BLaER1 (cell line): ENCODE data around the gene TEX30.

Experiments
- H3K27ac ChIP-seq: shearing (Covaris generic); formaldehyde crosslinking; 2 replicates; pipeline ENCODE4 v1.8.1; 2022
- H3K27me3 ChIP-seq: shearing (Covaris generic); formaldehyde crosslinking; 2 replicates; pipeline ENCODE4 v1.8.1; 2022
- H3K36me3 ChIP-seq: shearing (Covaris generic); formaldehyde crosslinking; 2 replicates; pipeline ENCODE4 v1.8.1; 2022
- H3K4me1 ChIP-seq: shearing (Covaris generic); formaldehyde crosslinking; 2 replicates; pipeline ENCODE4 v1.8.1; 2022
- H3K4me2 ChIP-seq: shearing (Covaris generic); formaldehyde crosslinking; 2 replicates; pipeline ENCODE4 v1.8.1; 2022
- H3K4me3 ChIP-seq: shearing (Covaris generic); formaldehyde crosslinking; 2 replicates; pipeline ENCODE4 v1.8.1; 2022
- H3K9ac ChIP-seq: shearing (Covaris generic); formaldehyde crosslinking; 2 replicates; pipeline ENCODE4 v1.8.1; 2022
- H3K9me3 ChIP-seq: shearing (Covaris generic); formaldehyde crosslinking; 2 replicates; pipeline ENCODE4 v1.8.1; 2022
- H4K20me1 ChIP-seq: shearing (Covaris generic); formaldehyde crosslinking; 2 replicates; pipeline ENCODE4 v1.8.1; 2022
- Cebpa-rat ChIP-seq: shearing (Covaris generic); IDR thresholded peaks from 2 replicates; pipeline ENCODE4 v1.8.1; 2022

Gene TEX30

GRCh38 chr13:102773441-102774213 lies at the start of gene TEX30:
Gene TEX30 (minus strand): TSS chr13:102773786. CDS start chr13:102770026, 3,760 bp downstream.
- peak within 1 kb of the TSS; percentile 89 for H3K9ac ChIP-seq
- peak within 1 kb of the TSS; percentile 92 for H3K4me2 ChIP-seq
- peaks cover 7% of the 10 kb centered on the region for H3K9me3 ChIP-seq
- H3K27ac ChIP-seq, result peak within 1 kb of the TSS; percentile 88
- H3K27me3 ChIP-seq, result no peaks in the 10 kb centered on the region
- peak within 1 kb of the TSS; percentile 86 for H3K4me3 ChIP-seq
- peaks cover 29% of the 10 kb centered on the region for H3K4me1 ChIP-seq
- no peaks in the 10 kb centered on the region for H4K20me1 ChIP-seq
- H3K36me3 ChIP-seq, result no peaks in the 10 kb centered on the region
- no peak for TF ChIP-seq Cebpa-rat

GRCh38 chr13:102817907-102818306 lies 44.3 kb upstream of the TEX30 start:
- H3K27ac ChIP-seq, result no peak overlapping the region
- TF ChIP-seq Cebpa-rat, result no peak
- no peak overlapping the region for H3K4me2 ChIP-seq
- H3K9me3 ChIP-seq, result no peaks in the 10 kb centered on the region; the same call in 1 of the 2 replicates
- H3K27me3 ChIP-seq, result no peaks in the 10 kb centered on the region
- no peak overlapping the region for H3K9ac ChIP-seq
- H4K20me1 ChIP-seq, result no peaks in the 10 kb centered on the region
- no peak overlapping the region for H3K4me3 ChIP-seq
- 0 out of 2 replicates have a peak, but pooled peaks cover 2% of the 10 kb centered on the region for H3K36me3 ChIP-seq
- H3K4me1 ChIP-seq, result no peaks in the 10 kb centered on the region

- TF ChIP-seq Cebpa-rat, result no peak
- Histone ChIP-seq H3K36me3 (no peaks in the 10 kb centered on the region), H3K27ac (no peak overlapping the region)
Measured at GRCh38 chr13:102817241-102817640, 43.7 kb upstream of the TEX30 start.

GRCh38 chr13:102816708-102817107 lies 43.1 kb upstream of the TEX30 start:
- no peak overlapping the region for H3K4me3 ChIP-seq
- 0 out of 2 replicates have a peak, but pooled peaks cover 4% of the 10 kb centered on the region for H3K9me3 ChIP-seq
- no peak overlapping the region for H3K9ac ChIP-seq
- H3K4me2 ChIP-seq, result no peak overlapping the region
- TF ChIP-seq Cebpa-rat, result no peak
- H4K20me1 ChIP-seq, result no peaks in the 10 kb centered on the region
- H3K36me3 ChIP-seq, result no peaks in the 10 kb centered on the region
- H3K4me1 ChIP-seq, result no peaks in the 10 kb centered on the region
- H3K27me3 ChIP-seq, result no peaks in the 10 kb centered on the region
- no peak overlapping the region for H3K27ac ChIP-seq

More at GRCh38 chr13:102817241-102817640, 43.7 kb upstream of the TEX30 start:
- no peak overlapping the region for H3K4me2 ChIP-seq
- H4K20me1 ChIP-seq, result no peaks in the 10 kb centered on the region
- H3K9me3 ChIP-seq, result no peaks in the 10 kb centered on the region
- no peak overlapping the region for H3K4me3 ChIP-seq
- H3K27me3 ChIP-seq, result no peaks in the 10 kb centered on the region
- no peak overlapping the region for H3K9ac ChIP-seq
- H3K4me1 ChIP-seq, result no peaks in the 10 kb centered on the region

- H3K27me3 ChIP-seq, result no peaks in the 10 kb centered on the region
- H3K4me3 ChIP-seq, result no peak overlapping the region
- no peaks in the 10 kb centered on the region for H3K36me3 ChIP-seq
- no peak overlapping the region for H3K9ac ChIP-seq
- no peak for TF ChIP-seq Cebpa-rat
- H3K9me3 ChIP-seq, result peaks cover 13% of the 10 kb centered on the region; the same call in 1 of the 2 replicates
- H3K27ac ChIP-seq, result no peak overlapping the region
- H4K20me1 ChIP-seq, result no peaks in the 10 kb centered on the region
- no peaks in the 10 kb centered on the region for H3K4me1 ChIP-seq
- H3K4me2 ChIP-seq, result no peak overlapping the region
Measured at GRCh38 chr13:102815788-102816187, 42.2 kb upstream of the TEX30 start.

- no peaks in the 10 kb centered on the region for H3K36me3 ChIP-seq
Measured at GRCh38 chr13:102814793-102815192, 41.2 kb upstream of the TEX30 start.

GRCh38 chr13:102814025-102814607 lies 40.5 kb upstream of the TEX30 start:
- Histone ChIP-seq H4K20me1 (no peaks in the 10 kb centered on the region), H3K27me3 (no peaks in the 10 kb centered on the region), H3K36me3 (no peaks in the 10 kb centered on the region), H3K4me3 (no peak overlapping the region), H3K27ac (no peak overlapping the region), H3K9ac (no peak overlapping the region), H3K9me3 (peaks cover 17% of the 10 kb centered on the region; the same call in 1 of the 2 replicates), H3K4me1 (no peaks in the 10 kb centered on the region), H3K4me2 (no peak overlapping the region)
- TF ChIP-seq Cebpa-rat, result no peak

More at GRCh38 chr13:102814793-102815192, 41.2 kb upstream of the TEX30 start:
- H3K27ac ChIP-seq, result no peak overlapping the region
- H3K4me2 ChIP-seq, result no peak overlapping the region
- H3K4me3 ChIP-seq, result no peak overlapping the region
- no peaks in the 10 kb centered on the region for H4K20me1 ChIP-seq
- peak; percentile 27; the same call in 1 of the 2 replicates for TF ChIP-seq Cebpa-rat
- no peaks in the 10 kb centered on the region for H3K27me3 ChIP-seq
- H3K4me1 ChIP-seq, result no peaks in the 10 kb centered on the region
- H3K9me3 ChIP-seq, result peaks cover 17% of the 10 kb centered on the region; the same call in 1 of the 2 replicates
- no peak overlapping the region for H3K9ac ChIP-seq

GRCh38 chr13:102812611-102813287 lies 39.2 kb upstream of the TEX30 start:
- no peaks in the 10 kb centered on the region for H3K4me1 ChIP-seq
- H3K27me3 ChIP-seq, result no peaks in the 10 kb centered on the region
- no peak overlapping the region for H3K4me3 ChIP-seq
- no peak overlapping the region for H3K4me2 ChIP-seq
- H3K9ac ChIP-seq, result no peak overlapping the region
- peaks cover 17% of the 10 kb centered on the region; the same call in 1 of the 2 replicates for H3K9me3 ChIP-seq
- H3K36me3 ChIP-seq, result no peaks in the 10 kb centered on the region
- TF ChIP-seq Cebpa-rat, result no peak
- no peak overlapping the region for H3K27ac ChIP-seq
- H4K20me1 ChIP-seq, result no peaks in the 10 kb centered on the region

- no peaks in the 10 kb centered on the region for H4K20me1 ChIP-seq
- H3K4me1 ChIP-seq, result no peaks in the 10 kb centered on the region
- TF ChIP-seq Cebpa-rat, result no peak
- H3K27me3 ChIP-seq, result no peaks in the 10 kb centered on the region
- H3K4me2 ChIP-seq, result no peak overlapping the region
- no peak overlapping the region for H3K27ac ChIP-seq
- H3K36me3 ChIP-seq, result no peaks in the 10 kb centered on the region
- peaks cover 17% of the 10 kb centered on the region; the same call in 1 of the 2 replicates for H3K9me3 ChIP-seq
- no peak overlapping the region for H3K4me3 ChIP-seq
- H3K9ac ChIP-seq, result no peak overlapping the region
Measured at GRCh38 chr13:102807699-102808098, 34.1 kb upstream of the TEX30 start.

- Histone ChIP-seq H3K4me1 (peaks cover 11% of the 10 kb centered on the region; the same call in 1 of the 2 replicates), H3K4me2 (no peak overlapping the region), H3K9ac (no peak overlapping the region), H3K4me3 (no peak overlapping the region), H3K9me3 (peaks cover 4% of the 10 kb centered on the region), H3K27me3 (peaks cover 3% of the 10 kb centered on the region), H4K20me1 (no peaks in the 10 kb centered on the region), H3K36me3 (no peaks in the 10 kb centered on the region), H3K27ac (no peak overlapping the region)
- TF ChIP-seq Cebpa-rat, result no peak
Measured at GRCh38 chr13:102805680-102806079, 32.1 kb upstream of the TEX30 start.
